A549 (cell line): ENCODE data around the gene PLXND1. TPM values are rescaled to one million over a fixed set of nuclear protein-coding genes. Genes with fewer than 3 reads are reported as not detected.

Source experiments
- ATAC-seq, 2 experiments: fragments of 200-7000 bp in 1 of 2; fragments of >200 bp in 1 of 2; cut with Nextera tagmentation in 1 of 2; cut with Tn5 transposase in 1 of 2; 3 replicates each; pipeline versions ENCODE4 v1.8.0 to v1.9.1; 2018 to 2020; ENCODE audit warnings: mild to moderate bottlenecking in 1 of 2, moderate library complexity in 1 of 2
- CTCF ChIA-PET: fragments of 300-600 bp; sonication (Branson Sonifier 250); formaldehyde crosslinking; extraction: SDS; loops from one replicate; lab custom pipeline; 2021; ENCODE audit warnings: antibody characterized with exemption, inconsistent platforms; lab: Yijun Ruan, JAX
- POLR2A ChIA-PET: fragments of 350-600 bp; formaldehyde crosslinking; extraction: SDS; loops from one replicate; lab custom pipeline; 2021; ENCODE audit warnings: antibody characterized with exemption, inconsistent platforms; lab: Yijun Ruan, JAX
- DNase-seq, 2 experiments: peaks; one replicate each; pipeline versions ENCODE4 v3.0.0 to v3.0.0-alpha.2; 2011 to 2016; ENCODE audit warnings: low read depth in 1 of 2, low spot score in 1 of 2
- FAIRE-seq: peaks from 2 replicates; lab custom pipeline; 2011; peaks lifted over from hg19 to GRCh38; lab: Jason Lieb, UNC
- H3K27ac ChIP-seq, 2 experiments: fragments of >200 bp; sonication (Bioruptor Twin); formaldehyde crosslinking; 3 replicates each; pipeline ENCODE4 v1.5.1; 2016 to 2017
- H3K4me1 ChIP-seq: fragments of >200 bp; sonication (Bioruptor Twin); formaldehyde crosslinking; 3 replicates; pipeline ENCODE4 v1.6.1; 2016
- H3K4me2 ChIP-seq: fragments of >200 bp; sonication (Bioruptor Twin); formaldehyde crosslinking; 3 replicates; pipeline ENCODE4 v1.6.1; 2016
- H3K4me3 ChIP-seq: fragments of >200 bp; sonication (Bioruptor Twin); formaldehyde crosslinking; 3 replicates; pipeline ENCODE4 v1.5.1; 2016
- H3K9me3 ChIP-seq: fragments of >200 bp; sonication (Bioruptor Twin); formaldehyde crosslinking; 3 replicates; pipeline ENCODE4 v1.6.1; 2016
- ATOH8 ChIP-seq: fragments of 250-450 bp; sonication (Bioruptor Pico); IDR thresholded peaks from 2 replicates; pipeline ENCODE4 v1.5.0; 2020; ENCODE audit warnings: low read depth, mild to moderate bottlenecking, moderate library complexity
- BCL3 ChIP-seq: fragments of >200 bp; sonication (Bioruptor Twin); formaldehyde crosslinking; IDR thresholded peaks from 3 replicates; pipeline ENCODE4 v1.6.1; 2016
- CHD2 ChIP-seq: fragments of 150-350 bp; IDR thresholded peaks from 2 replicates; pipeline ENCODE4 v1.6.1; 2014; ENCODE audit warnings: low read length; ENCODE audit not compliant: partially characterized antibody
- ELK1 ChIP-seq: fragments of 150-350 bp; IDR thresholded peaks from 2 replicates; pipeline ENCODE4 v1.6.1; 2014; ENCODE audit warnings: low read depth, mild to moderate bottlenecking, low read length
- HEYL ChIP-seq: fragments of 250-450 bp; sonication (Bioruptor Pico); IDR thresholded peaks from 2 replicates; pipeline ENCODE4 v1.8.0; 2021; ENCODE audit warnings: mild to moderate bottlenecking, moderate library complexity
- JUNB ChIP-seq: fragments of >200 bp; sonication (Bioruptor Twin); formaldehyde crosslinking; IDR thresholded peaks from 2 replicates; pipeline ENCODE4 v1.6.1; 2016
- MAFK ChIP-seq: fragments of 450-650 bp; IDR thresholded peaks from 2 replicates; pipeline ENCODE4 v1.6.1; 2014; ENCODE audit not compliant: partially characterized antibody
- MAZ ChIP-seq: fragments of 150-350 bp; IDR thresholded peaks from 2 replicates; pipeline ENCODE4 v1.6.1; 2014; ENCODE audit warnings: antibody characterized with exemption, low read depth, low read length, borderline replicate concordance
- MYC ChIP-seq: IDR thresholded peaks from 2 replicates; pipeline ENCODE4 v1.6.1; 2012; ENCODE audit warnings: mild to moderate bottlenecking, inconsistent platforms, low read length, improper control_type of control experiment, borderline replicate concordance
- NR3C1 ChIP-seq: fragments of >200 bp; sonication (Bioruptor Twin); formaldehyde crosslinking; IDR thresholded peaks from 3 replicates; pipeline ENCODE4 v1.6.1; 2017
- PHF8 ChIP-seq: fragments of 200-600 bp; sonication (generic); IDR thresholded peaks from 2 replicates; pipeline ENCODE4 v1.6.1; 2016; ENCODE audit warnings: low read depth, mild to moderate bottlenecking, antibody characterized with exemption, moderate library complexity, borderline replicate concordance
- RARB ChIP-seq: fragments of 250-450 bp; sonication (Bioruptor Pico); IDR thresholded peaks from 2 replicates; pipeline ENCODE4 v1.8.0; 2021; ENCODE audit warnings: mild to moderate bottlenecking, moderate library complexity
- TP53 ChIP-seq: fragments of 250-450 bp; sonication (Bioruptor Pico); IDR thresholded peaks from 2 replicates; pipeline ENCODE4 v1.5.0; 2021; ENCODE audit warnings: mild to moderate bottlenecking, moderate library complexity
- ZC3H11A ChIP-seq: fragments of 450-650 bp; IDR thresholded peaks from 2 replicates; pipeline ENCODE4 v1.6.1; 2014; ENCODE audit warnings: antibody characterized with exemption, mild to moderate bottlenecking
- ZFP36 ChIP-seq: fragments of 450-650 bp; IDR thresholded peaks from 2 replicates; pipeline ENCODE4 v1.6.1; 2014; ENCODE audit warnings: borderline replicate concordance; ENCODE audit not compliant: partially characterized antibody
- ZNF302 ChIP-seq: fragments of 250-450 bp; sonication (Bioruptor Pico); IDR thresholded peaks from 2 replicates; pipeline ENCODE4 v1.9.0; 2021; ENCODE audit warnings: inconsistent platforms, mild to moderate bottlenecking, moderate library complexity
- WGBS: methylation state at CpG from one replicate; pipeline ENCODE4 v1.1.6; 2017; ENCODE audit errors: missing lambda C conversion rate; 5-methylcytosine and 5-hydroxymethylcytosine counted together
- polyA plus RNA-seq, 4 experiments: library from polyadenylated mRNA; depleted of rRNA in 3 of 4; stranded (reverse); fragments of >200 nt; fragmentation: RNase III in 1 of 4; extraction: RNeasy Plus Mini Kit Qiagen cat#74134 plus additional on column Dnase treatment in 1 of 4; gene quantifications; 2 replicates in 3 of 4; 3 replicates in 1 of 4; pipeline ENCODE4 v1.2.3, GENCODE V29; 2011 to 2017

PLXND1 gene
- polyA plus RNA-seq, 2 of the 4 experiments (the other 2 are of a cell fraction): 26.8 to 72.6 TPM

- TF ChIP-seq ZNF302: no peak
- no peak for TF ChIP-seq MYC
- TF ChIP-seq MAFK: no peak
- TF ChIP-seq CHD2: no peak
- TF ChIP-seq ZFP36: no peak
Measured at GRCh38 chr3:129591932-129592331, 14.5 kb downstream of the PLXND1 start (continued).

GRCh38 chr3:129590215-129590614 is 16.3 kb downstream of the PLXND1 start:
- ATAC-seq (no peak), FAIRE-seq (no peak), DNase-seq (no peak)
- H3K4me2 ChIP-seq: no peak overlapping the region
- peak overlapping the region in 1 of 2 experiments; percentile 83; a peak in 1 of 6 replicates for H3K27ac ChIP-seq
- no peak for TF ChIP-seq ZC3H11A
- TF ChIP-seq MAZ: no peak
- no peak for TF ChIP-seq ZFP36
- TF ChIP-seq RARB: no peak
- TF ChIP-seq ELK1: no peak
- no peak for TF ChIP-seq CHD2
- H3K4me1 ChIP-seq: peaks cover 46% of the 10 kb centered on the region
- CTCF ChIA-PET: no interaction called here
- POLR2A ChIA-PET: no interaction called here
- no peak overlapping the region for H3K4me3 ChIP-seq
- 86% methylated on average over 7 of the region's 8 CpGs for WGBS
- no peaks in the 10 kb centered on the region for H3K9me3 ChIP-seq

DNA sequence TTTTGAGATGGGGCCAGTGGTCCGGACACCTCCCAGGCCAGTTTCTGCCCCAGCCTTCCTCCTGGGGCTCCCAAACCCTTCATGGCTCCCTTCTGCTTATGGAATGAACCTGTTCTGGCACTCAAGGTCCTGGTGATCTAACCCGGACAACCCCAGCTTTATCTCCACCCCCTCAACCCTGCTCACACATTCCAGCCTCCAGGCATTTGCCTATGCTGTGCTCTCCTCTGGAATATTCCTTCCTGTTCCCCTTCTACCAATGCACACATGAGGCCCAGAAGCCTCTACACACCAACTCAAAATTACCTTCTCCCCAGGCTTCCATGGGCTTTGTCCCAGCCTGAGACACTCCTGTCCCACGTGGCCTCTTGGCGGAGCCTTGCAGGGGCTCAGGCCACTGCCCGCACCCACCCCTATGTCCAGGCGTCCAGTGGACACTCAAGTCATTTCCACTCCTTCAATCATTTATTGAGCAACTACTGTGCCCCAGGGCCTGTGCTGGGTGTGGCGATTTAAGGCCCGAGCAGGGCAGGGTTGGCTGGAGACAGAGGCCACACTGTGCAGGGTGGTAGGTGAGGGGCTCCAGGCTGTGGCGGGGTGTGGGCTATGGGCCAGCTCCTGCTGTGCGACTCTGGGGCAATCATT is 18.8 kb downstream of the PLXND1 start:
- ATAC-seq: peak in 1 of 2 experiments; percentile 47; a peak in 3 of 6 replicates
- peak overlapping the region; percentile 71 to 83; a peak in 5 of 6 replicates for H3K27ac ChIP-seq

More for the DNA sequence above, 18.8 kb downstream of the PLXND1 start:
- no peak for DNase-seq
- WGBS: 73% methylated on average over 10 of the region's 10 CpGs
- no peak for FAIRE-seq
- Histone ChIP-seq H3K4me1 (peaks cover 38% of the 10 kb centered on the region), H3K9me3 (no peaks in the 10 kb centered on the region), H3K4me2 (peak overlapping the region; percentile 49), H3K4me3 (no peak overlapping the region)
- no peak for TF ChIP-seq NR3C1
- no peak for TF ChIP-seq JUNB
- TF ChIP-seq RARB: no peak
- TF ChIP-seq ATOH8: no peak
- TF ChIP-seq PHF8: no peak
- no peak for TF ChIP-seq MYC
- TF ChIP-seq HEYL (CRISPR knock-in tag): no peak
- no peak for TF ChIP-seq TP53 (CRISPR knock-in tag)
- TF ChIP-seq MAZ: no peak
- TF ChIP-seq BCL3: no peak
- ChIA-PET CTCF (no interaction called here), POLR2A (no interaction called here)
